ENCODE results near the gene ZNF860. TPM values are rescaled to one million over a fixed set of nuclear protein-coding genes. Genes with fewer than 3 reads are reported as not detected.
"Not testable (repeated sequence)": the region's sequence is repeated elsewhere in the genome, so short reads cannot be mapped to it uniquely, and the experiment has no call there.

ZNF860 gene
- total and polyA plus RNA-seq, 2 of the 4 experiments (the other 2 are of a cell fraction), result 0.18 to 0.26 TPM

DNA sequence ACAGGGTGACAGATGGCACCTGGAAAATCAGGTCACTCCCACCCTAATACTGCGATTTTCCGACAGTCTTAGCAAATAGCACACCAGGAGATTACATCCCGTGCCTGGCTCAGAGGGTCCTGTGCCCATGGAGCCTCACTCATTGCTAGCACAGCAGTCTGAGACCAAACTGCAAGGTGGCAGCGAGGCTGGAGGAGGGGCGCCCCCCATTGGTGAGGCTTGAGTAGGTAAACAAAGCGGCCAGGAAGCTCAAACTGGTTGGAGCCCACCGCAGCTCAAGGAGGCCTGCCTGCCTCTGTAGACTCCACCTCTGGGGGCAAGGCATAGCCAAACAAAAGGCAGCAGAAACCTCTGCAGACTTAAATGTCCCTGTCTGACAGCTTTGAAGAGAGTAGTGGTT is 29.1 kb downstream of the ZNF860 start:
- ATAC-seq (ENCODE audit: low read depth); CTCF ChIA-PET; H2BK5ac ChIP-seq (ENCODE audit: low read depth, low read length, poor library complexity, severe bottlenecking); H4K91ac ChIP-seq (ENCODE audit: insufficient read depth, low read depth, low read length); H3K36me3 ChIP-seq (ENCODE audit: control insufficient read depth, insufficient read depth, low read length); H3K4me2 ChIP-seq (ENCODE audit: low read depth, low read length); H2BK15ac ChIP-seq (ENCODE audit: low read depth, low read length); H2AFZ ChIP-seq (replicated peaks; ENCODE audit: low read length, poor library complexity); intact Hi-C loops (cut with micrococcal nuclease); H3K4me3 ChIP-seq (ENCODE audit: insufficient read depth, low read depth, low read length); H2BK20ac ChIP-seq (ENCODE audit: low read depth, low read length); H4K5ac ChIP-seq (ENCODE audit: low read depth, low read length); H3K14ac ChIP-seq (replicated peaks; ENCODE audit: low read depth, low read length); dilution Hi-C loops (cut with HindIII; ENCODE audit: low sequenced_read_pairs, unreplicated experiment); H4K8ac ChIP-seq (ENCODE audit: low read depth in 2 of 2, low read length in 2 of 2); H3K4me1 ChIP-seq (ENCODE audit: control insufficient read depth, insufficient read depth, low read length); in situ Hi-C loops (cut with MboI; ENCODE audit: low sequenced_read_pairs); H3K9me3 ChIP-seq (ENCODE audit: control insufficient read depth, insufficient read depth, low read length); H3K56ac ChIP-seq (ENCODE audit: extremely low read depth, insufficient read depth, low read length); H2AK5ac ChIP-seq (ENCODE audit: low read depth, low read length); H3K4ac ChIP-seq (ENCODE audit: low read depth, low read length); BruUV-seq (replicated peaks); DNase-seq; POLR2A ChIA-PET (ENCODE audit: unreplicated experiment); H3K9ac ChIP-seq (ENCODE audit: low read depth, low read length); H4K20me1 ChIP-seq (ENCODE audit: insufficient read depth, low read length); H2BK120ac ChIP-seq (ENCODE audit: low read depth, low read length); H3K79me1 ChIP-seq (ENCODE audit: low read depth in 1 of 2, low read length in 2 of 2); H3K27me3 ChIP-seq (ENCODE audit: control insufficient read depth, insufficient read depth, low read length); H3K18ac ChIP-seq (ENCODE audit: low read depth, low read length); H3K23ac ChIP-seq (ENCODE audit: low read depth, low read length); H2AK9ac ChIP-seq (replicated peaks; ENCODE audit: low read depth, low read length, poor library complexity); H3K9me1 ChIP-seq (ENCODE audit: insufficient read depth, low read length); H3K27ac ChIP-seq (ENCODE audit: insufficient read depth, low read length): not testable (repeated sequence)
- WGBS, 2 experiments (ENCODE audit: extremely low coverage in 2 of 2, insufficient read length in 1 of 2), result 100% methylated on average over 3 of the region's 7 CpGs; no CpG with 5 or more reads in 1 of the 2 experiments

DNA sequence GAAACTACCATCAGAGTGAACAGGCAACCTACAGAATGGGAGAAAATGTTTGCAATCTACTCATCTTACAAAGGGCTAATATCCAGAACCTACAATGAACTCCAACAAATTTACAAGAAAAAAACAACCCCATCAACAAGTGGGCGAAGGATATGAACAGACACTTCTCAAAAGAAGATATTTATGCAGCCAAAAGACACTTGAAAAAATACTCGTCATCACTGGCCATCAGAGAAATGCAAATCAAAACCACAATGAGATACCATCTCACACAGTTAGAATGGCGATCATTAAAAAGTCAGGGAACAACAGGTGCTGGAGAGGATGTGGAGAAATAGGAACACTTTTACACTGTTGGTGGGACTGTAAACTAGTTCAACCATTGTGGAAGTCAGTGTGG is 34.1 kb downstream of the ZNF860 start:
- H3K9ac ChIP-seq (ENCODE audit: low read depth, low read length); H3K14ac ChIP-seq (replicated peaks; ENCODE audit: low read depth, low read length); H3K23ac ChIP-seq (ENCODE audit: low read depth, low read length); H4K5ac ChIP-seq (ENCODE audit: low read depth, low read length); H2AK9ac ChIP-seq (replicated peaks; ENCODE audit: low read depth, low read length, poor library complexity); H4K91ac ChIP-seq (ENCODE audit: insufficient read depth, low read depth, low read length); H3K27ac ChIP-seq (ENCODE audit: insufficient read depth, low read length); H4K8ac ChIP-seq (ENCODE audit: low read depth in 2 of 2, low read length in 2 of 2); H3K9me3 ChIP-seq (ENCODE audit: control insufficient read depth, insufficient read depth, low read length); H2AK5ac ChIP-seq (ENCODE audit: low read depth, low read length); BruUV-seq (replicated peaks); H3K56ac ChIP-seq (ENCODE audit: extremely low read depth, insufficient read depth, low read length); in situ Hi-C loops (cut with MboI; ENCODE audit: low sequenced_read_pairs); H4K20me1 ChIP-seq (ENCODE audit: insufficient read depth, low read length); H2BK120ac ChIP-seq (ENCODE audit: low read depth, low read length); H3K79me1 ChIP-seq (ENCODE audit: low read depth in 1 of 2, low read length in 2 of 2); POLR2A ChIA-PET (ENCODE audit: unreplicated experiment); CTCF ChIA-PET; H3K4me2 ChIP-seq (ENCODE audit: low read depth, low read length); H3K27me3 ChIP-seq (ENCODE audit: control insufficient read depth, insufficient read depth, low read length); H3K4me3 ChIP-seq (ENCODE audit: insufficient read depth, low read depth, low read length); ATAC-seq (ENCODE audit: low read depth); H2BK5ac ChIP-seq (ENCODE audit: low read depth, low read length, poor library complexity, severe bottlenecking); H3K18ac ChIP-seq (ENCODE audit: low read depth, low read length); H3K4ac ChIP-seq (ENCODE audit: low read depth, low read length); H3K4me1 ChIP-seq (ENCODE audit: control insufficient read depth, insufficient read depth, low read length); dilution Hi-C loops (cut with HindIII; ENCODE audit: low sequenced_read_pairs, unreplicated experiment); H2AFZ ChIP-seq (replicated peaks; ENCODE audit: low read length, poor library complexity); H2BK15ac ChIP-seq (ENCODE audit: low read depth, low read length); H2BK20ac ChIP-seq (ENCODE audit: low read depth, low read length); H3K36me3 ChIP-seq (ENCODE audit: control insufficient read depth, insufficient read depth, low read length); DNase-seq; H3K9me1 ChIP-seq (ENCODE audit: insufficient read depth, low read length): not testable (repeated sequence)
- WGBS, 2 experiments (ENCODE audit: extremely low coverage in 2 of 2, insufficient read length in 1 of 2), result no CpG with 5 or more reads among the region's 3 CpGs
- intact Hi-C loops (cut with micrococcal nuclease), result loop anchor here (5.0 kb wide), 1 partner anchor 403 kb away; no protein-coding TSS in a partner anchor

Data from IMR-90 (cell line).